Uterus (tissue), 2 donors: ENCODE measurements around the gene JADE2.

Source experiments
- POLR2A ChIP-seq, 2 donors: fragments of 450-650 bp; IDR thresholded peaks; one replicate each; pipeline ENCODE4 v1.6.1; 2016; ENCODE audit warnings: antibody characterized with exemption in 2 of 2, mild to moderate bottlenecking in 1 of 2, moderate library complexity in 1 of 2
- TF ChIP-seq, protein P1 (sequence below), 4 experiments: fragments of 200-600 bp in 2 of 4; fragments of 450-650 bp in 2 of 4; sonication (generic) in 2 of 4; IDR thresholded peaks; one replicate each; pipeline ENCODE4 v1.5.1; 2016 to 2019; ENCODE audit warnings: antibody characterized with exemption in 4 of 4, mild to moderate bottlenecking in 2 of 4, moderate library complexity in 1 of 4

DNA sequence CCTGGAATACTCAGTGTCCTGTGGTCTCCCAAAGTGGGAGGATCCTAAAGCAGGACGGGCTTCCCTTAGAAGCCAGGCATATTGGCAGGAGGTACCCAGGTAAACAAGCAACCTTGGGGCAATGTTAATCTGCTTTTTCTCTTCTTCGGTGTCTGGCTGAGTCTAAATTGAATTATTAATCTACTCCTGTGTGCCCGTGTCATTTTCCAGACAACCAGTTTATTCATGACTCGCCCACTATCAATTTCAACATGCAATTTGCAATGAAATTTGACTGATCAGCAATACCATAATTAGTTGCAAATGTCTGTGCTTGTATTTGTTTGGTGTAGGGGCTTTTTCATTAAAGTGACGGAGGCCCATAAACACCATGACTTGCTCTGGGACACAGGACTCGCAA lies 32.9 kb upstream of the JADE2 start:
- no peak for TF ChIP-seq POLR2A (IDR thresholded peaks at IDR 0.05)
- TF ChIP-seq, protein P1, sequence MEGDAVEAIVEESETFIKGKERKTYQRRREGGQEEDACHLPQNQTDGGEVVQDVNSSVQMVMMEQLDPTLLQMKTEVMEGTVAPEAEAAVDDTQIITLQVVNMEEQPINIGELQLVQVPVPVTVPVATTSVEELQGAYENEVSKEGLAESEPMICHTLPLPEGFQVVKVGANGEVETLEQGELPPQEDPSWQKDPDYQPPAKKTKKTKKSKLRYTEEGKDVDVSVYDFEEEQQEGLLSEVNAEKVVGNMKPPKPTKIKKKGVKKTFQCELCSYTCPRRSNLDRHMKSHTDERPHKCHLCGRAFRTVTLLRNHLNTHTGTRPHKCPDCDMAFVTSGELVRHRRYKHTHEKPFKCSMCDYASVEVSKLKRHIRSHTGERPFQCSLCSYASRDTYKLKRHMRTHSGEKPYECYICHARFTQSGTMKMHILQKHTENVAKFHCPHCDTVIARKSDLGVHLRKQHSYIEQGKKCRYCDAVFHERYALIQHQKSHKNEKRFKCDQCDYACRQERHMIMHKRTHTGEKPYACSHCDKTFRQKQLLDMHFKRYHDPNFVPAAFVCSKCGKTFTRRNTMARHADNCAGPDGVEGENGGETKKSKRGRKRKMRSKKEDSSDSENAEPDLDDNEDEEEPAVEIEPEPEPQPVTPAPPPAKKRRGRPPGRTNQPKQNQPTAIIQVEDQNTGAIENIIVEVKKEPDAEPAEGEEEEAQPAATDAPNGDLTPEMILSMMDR (IDR thresholded peaks at IDR 0.05): no peak
